ENCODE data around the gene INAFM1. TPM values are rescaled to one million over a fixed set of nuclear protein-coding genes. Genes with fewer than 3 reads are reported as not detected.
A peak's percentile ranks its signal among the peaks of the same experiment; 100 is the strongest.

The INAFM1 gene
- total and polyA plus RNA-seq, 2 experiments from 2014 or later = 1.9 to 11.9 TPM

DNA sequence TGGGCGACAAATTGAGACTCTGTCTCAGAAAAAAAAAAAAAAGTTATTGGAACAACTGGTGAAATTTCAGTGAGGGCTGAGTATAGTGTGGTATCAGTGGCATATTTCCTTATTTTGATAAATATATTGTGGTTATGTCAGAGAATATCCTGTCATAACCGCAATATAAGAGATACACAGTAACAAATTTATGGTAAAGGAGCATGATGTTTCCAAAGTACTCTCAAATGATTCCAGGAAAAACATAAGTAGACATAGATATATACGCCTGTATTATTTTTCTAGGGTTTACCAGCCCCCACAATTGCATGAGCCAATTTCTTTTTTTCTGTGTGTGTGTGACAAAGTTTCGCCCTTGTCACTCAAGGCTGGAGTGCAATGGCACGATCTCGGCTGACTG is 29.3 kb downstream of the INAFM1 start:
- H3K4me2 ChIP-seq = no peak overlapping the region
- no peaks in the 10 kb centered on the region for H3K36me3 ChIP-seq (replicated peaks; ENCODE audit: insufficient read depth, low read depth)
- H4K20me1 ChIP-seq (ENCODE audit: insufficient read depth, poor library complexity, severe bottlenecking) = no peaks in the 10 kb centered on the region
- H3K9me2 ChIP-seq (replicated peaks; ENCODE audit: insufficient read depth) = no peaks in the 10 kb centered on the region
- H2AFZ ChIP-seq = no peak overlapping the region
- no peaks in the 10 kb centered on the region for H3K9me3 ChIP-seq (ENCODE audit: low read depth)
- no peaks in the 10 kb centered on the region for H3K4me1 ChIP-seq (ENCODE audit: insufficient read depth)
- WGBS (ENCODE audit: low lambda C conversion rate, missing lambda C conversion rate) = 96% methylated on average over 6 of the region's 6 CpGs
- TF ChIP-seq EZH2phosphoT487 (IDR thresholded peaks at IDR 0.05; ENCODE audit: low read depth, severe bottlenecking, unreplicated experiment) (no peak), EZH2 (IDR thresholded peaks at IDR 0.05; ENCODE audit: borderline replicate concordance) (no peak)
- TF ChIP-seq, protein P1, sequence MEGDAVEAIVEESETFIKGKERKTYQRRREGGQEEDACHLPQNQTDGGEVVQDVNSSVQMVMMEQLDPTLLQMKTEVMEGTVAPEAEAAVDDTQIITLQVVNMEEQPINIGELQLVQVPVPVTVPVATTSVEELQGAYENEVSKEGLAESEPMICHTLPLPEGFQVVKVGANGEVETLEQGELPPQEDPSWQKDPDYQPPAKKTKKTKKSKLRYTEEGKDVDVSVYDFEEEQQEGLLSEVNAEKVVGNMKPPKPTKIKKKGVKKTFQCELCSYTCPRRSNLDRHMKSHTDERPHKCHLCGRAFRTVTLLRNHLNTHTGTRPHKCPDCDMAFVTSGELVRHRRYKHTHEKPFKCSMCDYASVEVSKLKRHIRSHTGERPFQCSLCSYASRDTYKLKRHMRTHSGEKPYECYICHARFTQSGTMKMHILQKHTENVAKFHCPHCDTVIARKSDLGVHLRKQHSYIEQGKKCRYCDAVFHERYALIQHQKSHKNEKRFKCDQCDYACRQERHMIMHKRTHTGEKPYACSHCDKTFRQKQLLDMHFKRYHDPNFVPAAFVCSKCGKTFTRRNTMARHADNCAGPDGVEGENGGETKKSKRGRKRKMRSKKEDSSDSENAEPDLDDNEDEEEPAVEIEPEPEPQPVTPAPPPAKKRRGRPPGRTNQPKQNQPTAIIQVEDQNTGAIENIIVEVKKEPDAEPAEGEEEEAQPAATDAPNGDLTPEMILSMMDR (IDR thresholded peaks at IDR 0.05; ENCODE audit: poor library complexity) = no peak
- no peak for DNase-seq (ENCODE audit: low spot score)
- H3K79me2 ChIP-seq = no peaks in the 10 kb centered on the region
- no peak overlapping the region for H3K27ac ChIP-seq
- no peaks in the 10 kb centered on the region for H3K27me3 ChIP-seq
- no peak overlapping the region for H3K4me3 ChIP-seq

DNA sequence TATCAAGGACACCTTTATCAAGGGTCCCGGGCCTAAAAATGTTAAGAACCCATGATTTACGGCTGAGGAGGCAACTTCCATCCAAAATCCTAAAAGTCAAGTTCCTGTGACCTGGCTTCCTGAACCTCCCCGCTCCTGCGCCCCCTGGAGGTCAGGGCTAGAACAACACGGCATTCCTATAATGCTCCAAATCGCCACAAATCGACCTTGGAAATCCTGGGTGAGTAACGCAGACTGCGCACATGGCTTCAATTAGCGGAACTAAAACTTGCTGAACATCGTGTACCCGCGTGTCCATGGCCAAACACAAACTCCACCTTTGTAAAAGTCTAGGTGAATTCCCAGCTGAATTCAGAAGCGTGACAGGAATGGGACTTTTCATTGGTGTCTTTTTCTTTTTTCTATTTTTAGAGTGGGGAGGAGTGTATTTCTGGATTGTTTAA is 30.6 kb downstream of the INAFM1 start:
- Histone ChIP-seq H4K20me1 (ENCODE audit: insufficient read depth, poor library complexity, severe bottlenecking) (no peaks in the 10 kb centered on the region), H3K79me2 (no peaks in the 10 kb centered on the region), H3K27me3 (no peaks in the 10 kb centered on the region), H3K4me2 (peak overlapping the region; percentile 41), H2AFZ (no peak overlapping the region), H3K27ac (no peak overlapping the region), H3K9me2 (replicated peaks; ENCODE audit: insufficient read depth) (no peaks in the 10 kb centered on the region), H3K36me3 (replicated peaks; ENCODE audit: insufficient read depth, low read depth) (no peaks in the 10 kb centered on the region), H3K4me3 (no peak overlapping the region), H3K9me3 (ENCODE audit: low read depth) (no peaks in the 10 kb centered on the region), H3K4me1 (ENCODE audit: insufficient read depth) (no peaks in the 10 kb centered on the region)
- peak; percentile 85 for DNase-seq (ENCODE audit: low spot score)
- no peak for TF ChIP-seq EZH2phosphoT487 (IDR thresholded peaks at IDR 0.05; ENCODE audit: low read depth, severe bottlenecking, unreplicated experiment)
- TF ChIP-seq, protein P1 (IDR thresholded peaks at IDR 0.05; ENCODE audit: poor library complexity) = peak; percentile 94
- WGBS (ENCODE audit: low lambda C conversion rate, missing lambda C conversion rate) = 8% methylated on average over 14 of the region's 14 CpGs

DNA sequence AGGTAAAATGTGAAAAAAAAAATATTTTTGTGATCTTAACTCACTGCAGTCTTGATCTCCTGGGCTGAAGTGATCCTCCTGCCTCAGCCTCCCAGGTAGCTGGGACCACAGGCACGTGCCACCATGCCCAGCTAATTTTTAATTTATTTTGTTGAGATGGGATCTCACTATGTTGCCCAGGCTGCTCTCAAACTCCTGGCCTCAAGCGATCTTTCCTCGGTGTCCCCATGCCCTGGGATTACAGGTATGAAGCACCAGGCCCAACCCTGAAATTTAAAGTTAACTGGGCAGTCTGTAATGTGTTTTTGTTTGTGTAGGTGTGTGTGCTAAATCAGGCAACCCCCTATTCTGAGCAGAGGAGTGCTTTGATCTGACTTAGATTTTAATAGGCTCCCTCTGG is 31.6 kb downstream of the INAFM1 start:
- H3K79me2 ChIP-seq = no peaks in the 10 kb centered on the region
- no peaks in the 10 kb centered on the region for H3K9me2 ChIP-seq (replicated peaks; ENCODE audit: insufficient read depth)
- 94% methylated on average over 3 of the region's 3 CpGs for WGBS (ENCODE audit: low lambda C conversion rate, missing lambda C conversion rate)

More for the DNA sequence above, 31.6 kb downstream of the INAFM1 start:
- Histone ChIP-seq H3K9me3 (ENCODE audit: low read depth) (no peaks in the 10 kb centered on the region), H4K20me1 (ENCODE audit: insufficient read depth, poor library complexity, severe bottlenecking) (no peaks in the 10 kb centered on the region), H3K36me3 (replicated peaks; ENCODE audit: insufficient read depth, low read depth) (no peaks in the 10 kb centered on the region), H2AFZ (no peak overlapping the region), H3K27me3 (no peaks in the 10 kb centered on the region), H3K4me1 (ENCODE audit: insufficient read depth) (no peaks in the 10 kb centered on the region), H3K27ac (no peak overlapping the region), H3K4me3 (no peak overlapping the region), H3K4me2 (no peak overlapping the region)
- TF ChIP-seq EZH2phosphoT487 (IDR thresholded peaks at IDR 0.05; ENCODE audit: low read depth, severe bottlenecking, unreplicated experiment) = no peak
- TF ChIP-seq, protein P1 (IDR thresholded peaks at IDR 0.05; ENCODE audit: poor library complexity) = no peak
- TF ChIP-seq EZH2 (IDR thresholded peaks at IDR 0.05; ENCODE audit: borderline replicate concordance) = no peak
- DNase-seq (ENCODE audit: low spot score) = no peak
